GM18951 (cell line): ENCODE results near the gene PRDM1.

ENCODE experiments used
- POLR2A ChIP-seq: IDR thresholded peaks from 4 replicates; pipeline ENCODE4 v1.6.1; 2011; ENCODE audit warnings: mild to moderate bottlenecking; ENCODE audit not compliant: insufficient read length, insufficient read depth; ENCODE audit errors: extremely low read depth
- in situ Hi-C: fragments of 300-500 bp; cut with MboI; formaldehyde crosslinking; loops from one replicate; pipeline ENCODE4 v1.12.0; 2022; ENCODE audit warnings: low sequenced_read_pairs, mixed read lengths, inconsistent platforms; ENCODE audit not compliant: unreplicated experiment

The PRDM1 gene

GRCh38 chr6:106085984-106086813 is at the start of gene PRDM1:
PRDM1 (plus strand) TSS chr6:106086336; CDS start chr6:106086554, 218 bp downstream.
- peak; percentile 96 for TF ChIP-seq POLR2A
- in situ Hi-C loops, result no loop called here

DNA sequence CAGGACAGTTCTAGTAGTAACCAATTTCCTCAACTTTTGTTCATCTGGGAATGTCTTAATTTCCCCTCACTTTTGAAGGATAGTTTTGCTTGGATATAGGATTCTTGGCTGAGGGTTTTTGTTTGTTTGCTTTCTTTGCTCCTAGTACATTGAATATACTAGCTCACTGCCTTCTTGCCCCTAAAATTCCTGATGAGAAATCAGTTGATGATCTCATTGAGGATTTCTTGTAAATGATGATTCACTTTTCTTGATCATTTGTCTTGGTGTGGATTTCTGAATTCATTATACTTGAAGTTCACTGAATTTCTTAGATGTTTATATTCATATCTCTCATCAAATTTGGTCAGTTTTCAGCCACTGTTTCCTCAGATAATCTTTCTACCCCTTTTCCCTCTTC is 49.1 kb upstream of the PRDM1 start:
- in situ Hi-C loops, result no loop called here
- TF ChIP-seq POLR2A, result no peak

DNA sequence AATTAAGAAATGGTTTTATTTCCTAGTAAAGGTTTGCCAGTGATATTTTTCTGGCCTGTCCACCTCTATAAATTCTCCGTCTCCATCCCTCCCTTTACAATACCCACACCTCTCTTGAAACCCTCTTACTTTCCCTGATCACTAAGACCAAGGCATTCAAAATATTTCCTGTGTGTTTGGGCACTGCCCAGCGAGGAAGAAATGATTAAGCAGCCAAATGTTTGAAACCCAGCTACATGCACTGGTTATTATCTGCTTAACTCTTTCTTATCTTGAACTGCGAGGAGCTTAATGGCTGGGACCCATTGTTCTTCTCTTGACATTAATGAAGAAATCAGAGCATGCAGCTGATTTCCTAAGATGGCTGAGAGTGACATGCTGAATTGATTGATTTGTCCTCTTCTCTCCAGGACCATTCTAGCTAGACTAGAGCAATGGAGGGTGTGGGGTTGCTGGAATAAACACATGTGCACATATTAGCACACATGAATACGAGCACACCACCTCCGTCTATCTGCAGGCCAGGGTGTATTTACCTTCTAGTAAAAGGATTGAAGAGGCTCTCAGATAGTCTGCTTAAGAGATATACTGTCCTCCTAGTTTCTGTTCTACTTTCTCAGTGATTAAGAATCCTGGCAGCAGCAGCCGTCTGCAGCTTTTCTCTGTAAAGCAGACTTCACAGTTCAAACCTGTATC is 46.1 kb upstream of the PRDM1 start:
- TF ChIP-seq POLR2A, result no peak

DNA sequence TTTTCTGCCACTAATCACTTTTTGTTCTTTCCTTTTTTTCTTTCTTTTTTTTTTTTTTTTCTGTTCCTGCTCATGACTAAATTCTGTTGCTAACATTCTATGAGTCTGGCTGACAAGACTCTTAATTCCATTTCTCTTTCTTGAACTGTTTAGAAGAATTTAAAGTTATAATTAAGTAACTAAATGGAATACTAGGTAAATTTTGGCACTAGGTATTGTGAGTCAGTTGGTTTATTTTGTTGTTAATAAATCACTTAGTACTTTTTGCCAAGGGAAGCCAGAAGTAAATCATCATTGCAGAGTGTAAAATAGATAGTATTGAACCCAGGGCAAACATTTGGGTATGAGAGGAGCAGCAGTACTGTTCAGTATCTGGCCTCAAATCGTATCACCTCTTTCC is 42.0 kb upstream of the PRDM1 start:
- TF ChIP-seq POLR2A, result no peak

More for the DNA sequence above, 46.1 kb upstream of the PRDM1 start:
- in situ Hi-C loops, result no loop called here

DNA sequence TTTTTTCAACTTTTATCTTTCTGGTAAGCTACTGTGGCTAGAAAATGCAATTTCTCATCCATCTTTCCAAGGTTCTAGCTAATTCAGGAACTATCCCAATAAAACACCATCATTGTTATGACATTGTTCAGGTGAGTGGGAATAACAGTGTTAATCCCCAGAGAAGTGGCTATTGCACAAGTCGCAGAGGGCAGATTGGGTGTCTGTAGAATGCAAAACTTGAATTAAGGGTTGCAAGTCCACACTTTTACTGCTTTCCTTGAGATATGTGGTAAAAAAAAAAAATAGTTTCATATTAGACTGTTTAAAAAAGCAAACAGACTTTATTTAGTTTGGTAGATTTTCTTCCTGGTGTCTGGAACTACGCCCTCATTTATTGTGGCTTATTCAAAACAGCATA is 41.1 kb upstream of the PRDM1 start:
- in situ Hi-C loops, result no loop called here
- no peak for TF ChIP-seq POLR2A

More for the DNA sequence above, 42.0 kb upstream of the PRDM1 start:
- in situ Hi-C loops, result no loop called here

DNA sequence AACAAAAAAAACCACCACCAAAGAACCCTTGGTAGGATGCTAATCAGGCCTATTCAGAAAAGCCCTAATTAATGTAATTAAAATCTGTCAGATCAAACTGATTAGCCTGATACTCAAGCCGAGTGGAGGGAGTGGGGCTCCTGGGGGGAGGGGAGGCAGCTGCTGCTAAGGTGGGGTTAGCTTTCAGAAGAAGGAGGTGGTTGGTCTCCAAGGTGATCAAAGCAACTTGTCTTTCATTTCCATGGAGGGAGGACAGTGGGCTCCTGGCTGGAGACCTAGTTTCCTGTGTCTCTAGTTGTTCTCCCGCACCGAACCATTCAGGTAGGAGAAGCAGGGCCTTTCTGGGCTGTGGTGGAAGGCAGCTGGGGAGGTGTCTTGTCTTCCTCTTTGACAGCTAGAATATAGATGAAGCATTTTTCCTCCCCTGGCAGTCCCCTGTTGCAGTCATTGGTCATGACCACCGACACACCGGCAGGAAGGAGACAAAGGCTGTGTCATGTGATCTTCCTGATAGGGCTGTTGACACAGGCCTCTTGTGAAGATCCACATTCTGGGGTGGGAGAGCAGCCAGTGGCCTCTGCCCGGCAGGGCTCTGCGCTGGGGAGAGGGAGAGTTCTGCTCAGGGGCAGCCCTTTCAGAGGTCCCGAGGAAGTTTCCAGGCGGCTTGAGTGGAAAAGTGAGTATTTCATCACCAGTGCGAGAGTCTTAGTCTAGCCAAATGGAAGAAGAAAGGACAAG is 39.9 kb upstream of the PRDM1 start:
- no peak for TF ChIP-seq POLR2A
- in situ Hi-C loops, result no loop called here

DNA sequence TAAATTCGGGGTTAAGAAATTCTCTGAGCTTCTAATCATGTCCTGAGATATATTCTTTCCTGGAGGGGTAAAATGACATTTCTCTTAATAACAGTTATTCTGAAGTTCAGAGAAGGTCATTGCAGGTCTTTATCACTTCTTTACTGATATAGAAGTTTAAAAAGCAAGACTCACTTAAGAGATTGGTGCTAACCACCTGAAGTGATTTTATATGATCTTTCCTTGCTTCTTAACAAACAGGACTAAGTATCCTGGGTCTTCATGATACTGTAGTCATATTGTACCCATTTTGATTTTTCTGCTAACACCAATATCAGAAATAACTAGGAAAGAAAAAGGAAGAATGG is 39.3 kb upstream of the PRDM1 start:
- in situ Hi-C loops, result no loop called here

GRCh38 chr6:106048336-106048735 is 37.8 kb upstream of the PRDM1 start:
- no peak for TF ChIP-seq POLR2A
- in situ Hi-C loops, result no loop called here

More for the DNA sequence above, 39.3 kb upstream of the PRDM1 start:
- TF ChIP-seq POLR2A, result no peak

DNA sequence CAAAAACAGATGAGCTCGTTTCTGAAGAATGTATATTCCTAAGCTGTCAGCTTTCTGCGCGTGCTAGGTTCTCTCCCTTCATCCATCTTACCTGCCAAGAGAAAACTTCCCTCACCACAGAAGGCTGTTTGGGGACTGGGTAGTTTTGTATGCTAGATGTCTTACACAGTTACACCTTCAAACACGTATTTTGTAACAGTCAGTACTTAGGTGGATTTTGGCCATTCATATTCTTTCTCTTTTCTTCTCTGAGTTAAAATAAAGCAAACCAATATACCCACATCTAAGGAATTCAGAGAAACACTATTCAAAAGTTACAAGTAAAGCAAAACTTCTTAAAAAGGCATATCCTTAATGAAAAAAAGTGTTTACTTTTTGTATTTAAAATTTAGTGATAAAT is 35.6 kb upstream of the PRDM1 start:
- in situ Hi-C loops, result no loop called here

GRCh38 chr6:106051226-106051625 is 34.9 kb upstream of the PRDM1 start:
- TF ChIP-seq POLR2A, result no peak
- in situ Hi-C loops, result no loop called here

More for the DNA sequence above, 35.6 kb upstream of the PRDM1 start:
- no peak for TF ChIP-seq POLR2A

DNA sequence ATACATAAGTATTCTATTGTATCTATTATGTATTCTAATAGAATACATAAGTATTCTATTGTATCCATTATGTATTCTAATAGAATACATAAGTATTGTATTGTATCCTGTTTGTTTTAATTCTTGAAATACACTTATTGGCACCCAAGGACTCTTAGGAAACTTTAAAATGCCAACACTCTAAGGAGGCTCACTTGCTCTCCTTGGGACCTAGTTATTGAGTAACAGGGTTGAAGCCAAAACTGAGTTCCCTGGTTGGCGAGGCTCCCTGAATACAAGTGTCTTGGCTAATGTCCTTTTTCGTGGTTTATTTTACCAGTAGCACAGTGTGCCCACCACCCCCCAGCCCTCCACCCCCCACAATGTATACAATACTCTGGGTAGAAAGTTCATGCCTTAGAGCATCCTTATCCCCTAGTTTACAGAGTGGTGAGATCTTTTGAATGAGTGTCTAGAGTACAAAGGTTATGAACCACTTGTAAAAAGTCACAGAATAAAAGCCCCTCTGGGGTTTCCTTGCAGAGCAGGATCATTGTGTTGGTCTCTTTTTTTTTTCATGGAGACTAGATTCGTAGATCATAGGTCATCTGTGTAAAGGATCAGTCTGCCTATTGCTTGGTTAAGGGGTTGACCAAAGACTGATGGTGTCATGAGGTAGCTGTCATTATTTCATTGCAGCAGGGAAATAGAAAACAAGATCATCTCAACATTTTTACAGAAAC is 32.5 kb upstream of the PRDM1 start:
- in situ Hi-C loops, result no loop called here
- TF ChIP-seq POLR2A, result no peak

GRCh38 chr6:106055489-106055888 is 30.6 kb upstream of the PRDM1 start:
- TF ChIP-seq POLR2A, result no peak

DNA sequence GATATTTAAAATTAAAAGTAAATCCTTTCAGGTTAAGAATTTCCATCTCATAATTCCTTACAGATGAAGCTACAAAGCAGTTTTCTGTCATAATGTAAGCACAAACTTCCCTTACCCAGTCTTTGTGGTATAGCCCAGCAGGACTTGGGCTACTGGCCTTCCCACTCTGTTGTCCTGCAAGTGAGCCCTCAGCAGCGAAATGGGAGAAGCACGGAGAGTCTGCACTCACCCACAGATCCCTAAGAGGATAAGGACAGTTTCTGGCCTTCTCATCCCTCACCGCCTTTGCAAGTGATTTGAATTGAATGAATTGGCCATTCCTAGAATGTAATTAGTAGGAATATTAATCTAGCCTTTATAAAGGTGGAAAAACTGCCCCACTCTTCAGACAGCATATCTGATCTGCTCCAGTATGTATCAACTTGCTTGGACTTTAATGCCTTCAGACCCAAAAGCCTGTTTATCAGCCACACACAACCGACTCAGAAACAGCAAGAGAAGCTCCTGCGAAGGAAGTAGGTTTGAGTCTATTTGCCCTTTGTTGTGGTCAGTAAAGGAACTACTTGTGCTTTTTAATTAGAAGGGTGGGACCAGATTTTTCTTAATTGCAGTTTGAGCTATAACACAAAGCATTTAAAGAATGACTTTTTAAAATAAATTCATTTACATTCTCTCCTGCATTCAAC is 29.9 kb upstream of the PRDM1 start:
- in situ Hi-C loops, result no loop called here
- no peak for TF ChIP-seq POLR2A

More at GRCh38 chr6:106055489-106055888, 30.6 kb upstream of the PRDM1 start:
- in situ Hi-C loops, result no loop called here
